GM21526 (cell line): ENCODE measurements around the gene CPHXL.

Experiments
- ATAC-seq: cut with Tn5 transposase; IDR thresholded peaks from one replicate; pipeline ENCODE4 v1.9.1; 2021; ENCODE audit warnings: moderate library complexity; ENCODE audit not compliant: unreplicated experiment, low FRiP score

The CPHXL gene

DNA sequence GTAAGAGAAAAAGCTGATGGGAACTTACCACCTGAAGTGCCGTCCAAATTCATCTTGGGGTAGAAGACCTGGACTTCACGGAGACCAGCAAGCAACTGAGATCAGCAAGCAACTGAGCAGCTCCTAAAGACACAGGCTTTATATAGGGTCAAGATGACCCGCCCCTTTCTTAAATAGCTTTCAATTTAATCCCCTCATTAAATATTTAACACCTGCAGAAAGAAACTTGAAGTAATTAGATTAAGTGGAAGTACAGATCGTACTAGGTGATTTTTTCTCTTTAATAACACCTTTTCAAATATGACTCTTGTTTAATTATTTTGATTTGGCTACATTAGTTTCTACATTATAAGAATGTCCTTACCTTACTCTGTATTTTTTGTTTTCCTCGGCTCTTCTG is at the start of gene CPHXL:
TSS of gene CPHXL (minus strand) at position 101 of the 400 bp plus-strand sequence. CDS start at position 53, 48 bp downstream.
- ATAC-seq: no peak

DNA sequence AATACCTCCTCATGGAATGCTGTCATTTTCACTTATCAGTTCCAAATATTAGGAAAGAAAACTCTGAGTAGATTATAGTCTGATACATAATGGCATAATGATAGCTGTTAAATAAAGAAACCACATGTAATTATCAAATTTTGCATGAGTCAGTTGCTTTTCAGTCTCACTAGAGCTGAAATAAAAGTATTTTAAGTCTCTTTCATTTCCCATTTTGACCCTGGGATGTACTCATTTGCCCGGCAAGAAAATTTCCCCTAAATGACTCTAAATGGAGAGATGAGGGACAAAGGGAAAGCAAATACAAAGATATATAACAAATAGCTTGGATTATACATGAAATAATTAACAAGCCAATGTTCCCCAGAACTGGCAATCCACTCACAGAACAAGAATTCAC is 47.9 kb upstream of the CPHXL start:
- no peak for ATAC-seq

DNA sequence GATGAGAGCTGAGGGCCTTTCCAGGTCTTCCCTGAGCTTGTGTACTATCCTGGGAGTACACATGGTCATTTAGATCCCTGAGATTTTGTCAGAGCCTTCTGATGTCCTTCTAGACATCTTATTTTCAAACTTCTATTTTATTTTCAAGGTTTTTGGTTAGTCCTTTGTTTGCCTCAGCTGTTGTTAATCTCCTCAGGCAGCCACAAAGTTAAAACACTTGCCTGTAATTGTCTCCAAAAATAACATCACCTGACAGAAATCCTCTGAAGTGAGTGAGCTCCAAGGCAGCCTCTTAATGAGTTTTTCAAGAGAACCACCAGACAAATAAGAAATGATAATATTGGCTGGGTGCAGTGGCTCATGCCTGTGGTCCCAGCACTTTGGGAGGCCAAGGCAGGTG is 43.8 kb upstream of the CPHXL start:
- no peak for ATAC-seq

DNA sequence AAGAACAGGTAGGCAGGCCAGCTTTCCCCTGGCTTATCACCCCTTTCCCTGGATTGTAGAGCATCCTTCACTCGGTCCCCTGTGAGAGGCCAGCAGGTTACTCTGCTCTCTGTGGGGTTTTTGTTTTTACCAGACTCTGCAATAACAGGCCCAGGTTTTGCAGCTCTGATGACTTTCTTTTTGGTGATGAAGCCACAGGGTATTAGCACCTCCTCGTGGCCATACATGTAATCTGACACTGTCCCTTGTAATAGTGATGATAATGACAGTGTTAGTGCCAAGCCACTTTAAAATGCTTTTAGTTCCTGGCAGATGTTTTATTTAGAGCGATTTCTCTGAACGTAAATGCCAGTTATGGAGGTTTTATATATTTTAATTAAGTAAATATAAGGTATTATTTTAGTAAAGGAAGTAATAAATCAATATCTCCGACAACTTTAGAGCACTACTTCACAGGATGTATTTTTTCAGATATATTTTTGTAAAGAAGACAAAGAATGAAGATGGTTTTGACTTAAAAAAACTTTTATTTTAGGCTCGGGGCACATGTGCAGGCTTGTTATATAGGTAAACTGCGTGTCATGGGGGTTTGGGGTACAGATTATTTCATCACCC is 38.0 kb upstream of the CPHXL start:
- ATAC-seq: peak; percentile 92

DNA sequence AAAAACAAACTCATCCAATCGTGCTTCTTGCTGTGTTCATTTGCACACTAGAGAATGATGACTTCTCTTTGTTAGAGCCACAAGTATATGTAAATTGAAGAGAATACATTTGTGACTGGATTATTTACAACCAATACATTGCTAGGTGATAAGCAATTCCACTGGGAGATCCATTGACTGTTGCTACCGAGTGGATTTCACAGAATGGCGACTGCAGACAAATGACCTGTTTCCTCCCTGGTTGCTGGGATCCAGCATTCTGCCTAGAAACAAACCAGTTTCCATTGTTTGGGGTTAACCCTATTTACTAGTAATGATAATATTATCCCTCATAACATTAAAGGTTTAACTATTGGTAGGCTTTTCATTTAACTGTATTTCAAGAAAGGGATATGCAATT is 36.9 kb upstream of the CPHXL start:
- no peak for ATAC-seq

DNA sequence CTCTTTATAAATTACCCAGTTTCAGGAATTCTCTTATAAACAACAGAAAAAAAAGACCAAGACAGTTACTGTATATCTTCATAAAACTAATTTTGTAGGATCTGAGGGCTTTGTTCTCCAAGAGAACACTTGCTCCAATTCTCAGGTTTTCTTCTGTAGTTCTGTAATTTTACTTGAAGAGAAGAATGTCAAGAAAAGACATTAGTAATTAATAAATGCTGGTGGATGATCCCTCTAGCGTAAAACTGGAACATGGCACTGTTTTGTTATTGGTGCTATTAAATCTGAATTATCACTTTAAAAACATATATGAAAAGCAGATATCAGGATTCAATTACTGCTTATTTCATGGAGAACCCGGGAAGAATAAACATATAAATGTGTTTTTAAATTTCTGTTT is 36.5 kb upstream of the CPHXL start:
- no peak for ATAC-seq

DNA sequence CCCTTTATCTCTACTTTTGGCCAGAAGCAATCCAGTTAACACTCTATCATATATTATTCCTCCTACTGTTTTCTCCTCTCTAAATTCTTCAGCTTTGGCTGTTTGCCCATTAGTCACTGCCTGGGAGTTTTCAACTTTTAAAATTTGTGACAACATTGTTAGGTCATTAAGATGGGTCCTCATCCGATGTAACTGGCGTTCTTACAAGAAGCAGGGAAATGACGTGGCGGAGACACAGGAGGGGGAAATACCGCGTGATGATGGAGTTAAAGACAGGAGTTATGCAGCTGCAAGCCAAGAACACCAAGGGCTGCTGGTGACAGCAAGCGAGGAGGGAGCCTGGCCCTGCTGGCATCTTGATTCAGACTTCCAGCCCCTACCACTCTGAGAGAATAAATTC is 34.8 kb upstream of the CPHXL start:
- peak; percentile 27 for ATAC-seq

DNA sequence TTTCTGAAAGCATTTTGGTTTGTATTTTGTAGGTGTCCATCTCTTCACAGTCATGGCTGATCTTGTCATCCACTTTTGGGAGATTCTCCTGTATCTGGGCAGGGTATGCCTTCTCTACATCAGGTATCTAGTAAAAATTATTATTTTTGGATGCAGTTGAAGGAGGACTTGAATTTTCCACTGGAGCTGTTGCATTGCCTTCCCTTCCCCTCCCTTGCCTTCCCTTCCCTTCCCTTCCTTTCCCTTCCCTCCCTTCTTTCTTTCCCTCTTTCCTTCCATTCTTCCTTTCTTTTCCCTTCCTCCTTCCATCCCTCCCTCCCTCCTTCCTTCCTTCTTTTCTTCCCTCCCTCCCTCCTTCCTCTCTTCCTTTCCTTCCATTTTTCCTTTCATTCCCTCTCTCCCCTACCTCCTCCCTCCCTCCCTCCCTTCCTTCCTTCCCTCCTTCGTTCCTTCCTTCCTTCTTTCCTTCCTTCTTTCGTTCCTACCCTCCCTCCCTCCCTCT is 33.8 kb upstream of the CPHXL start:
- no peak for ATAC-seq

DNA sequence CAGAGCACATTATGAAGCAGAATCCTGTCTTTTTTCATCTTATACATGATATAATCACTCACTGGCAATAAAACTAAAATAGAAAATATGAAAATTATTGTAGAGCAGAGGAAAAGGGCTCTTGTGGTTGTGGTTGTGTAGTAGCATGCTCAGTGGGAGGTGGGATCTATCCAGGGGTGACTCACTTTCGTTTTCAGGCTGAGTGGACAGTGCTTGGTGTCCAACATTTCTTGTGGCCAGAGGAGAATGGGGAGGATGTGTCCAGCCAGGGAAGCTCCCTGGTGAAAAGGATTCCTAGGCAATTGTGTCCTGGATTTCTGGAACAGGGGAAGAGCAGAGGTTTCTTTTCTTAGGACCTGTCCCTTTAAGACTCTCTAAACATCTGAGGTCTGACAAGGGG is 31.9 kb upstream of the CPHXL start:
- ATAC-seq: no peak

DNA sequence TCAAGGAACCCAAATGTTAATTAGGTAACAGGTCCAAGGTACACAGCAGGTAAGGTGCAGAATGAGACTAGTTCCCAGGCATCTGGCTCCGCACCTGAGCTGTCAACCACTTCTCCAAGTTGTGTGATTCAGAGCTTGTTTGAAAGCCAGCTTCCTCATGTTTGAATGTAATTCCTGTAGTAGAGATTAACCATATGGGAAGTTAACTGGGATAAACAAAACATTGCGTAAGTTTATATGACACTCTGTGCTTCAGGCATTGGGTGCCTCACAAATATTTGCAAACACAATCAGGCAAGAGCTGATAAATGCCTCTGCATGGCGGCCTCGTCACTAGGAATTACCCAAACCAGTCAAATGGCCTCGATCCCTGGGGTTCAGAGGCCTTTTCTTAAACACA is 27.9 kb upstream of the CPHXL start:
- ATAC-seq: no peak

DNA sequence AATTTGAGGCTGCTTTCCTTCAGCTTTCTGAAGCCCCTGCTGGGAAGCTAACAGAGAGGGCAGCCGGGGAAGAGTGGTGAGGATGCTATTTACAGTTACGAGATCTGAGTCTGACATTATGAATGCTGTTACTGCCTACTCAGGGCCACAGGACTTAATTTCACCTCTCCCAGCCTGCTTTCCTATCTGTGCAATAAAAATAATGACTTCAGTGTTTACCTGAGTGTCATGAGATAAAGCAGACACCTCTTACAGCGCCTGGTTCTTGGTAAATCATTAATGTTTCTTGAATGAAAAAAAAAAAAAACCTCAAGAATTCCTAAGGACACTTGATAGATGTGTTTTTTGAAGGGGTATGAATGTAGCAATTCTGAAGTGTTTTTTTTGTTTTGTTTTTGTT is 24.2 kb upstream of the CPHXL start:
- ATAC-seq: no peak

DNA sequence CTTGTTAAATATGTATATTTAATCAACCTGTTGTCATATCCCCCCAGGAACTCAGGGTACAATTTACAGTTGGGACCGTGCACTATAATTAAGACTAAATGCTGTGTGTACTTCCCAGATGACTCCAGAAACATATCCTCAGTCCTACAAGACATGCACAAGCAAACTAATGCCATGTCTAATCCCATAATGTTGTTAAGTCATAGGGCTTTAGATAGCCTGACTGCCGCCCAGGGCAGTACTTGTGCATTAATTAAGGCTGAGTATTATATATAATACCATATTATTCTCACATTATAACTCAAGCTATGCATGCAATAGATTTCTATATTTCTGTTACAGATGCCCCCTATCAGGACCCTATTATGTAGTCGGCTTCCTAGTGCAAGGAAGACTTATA is 20.1 kb upstream of the CPHXL start:
- no peak for ATAC-seq

DNA sequence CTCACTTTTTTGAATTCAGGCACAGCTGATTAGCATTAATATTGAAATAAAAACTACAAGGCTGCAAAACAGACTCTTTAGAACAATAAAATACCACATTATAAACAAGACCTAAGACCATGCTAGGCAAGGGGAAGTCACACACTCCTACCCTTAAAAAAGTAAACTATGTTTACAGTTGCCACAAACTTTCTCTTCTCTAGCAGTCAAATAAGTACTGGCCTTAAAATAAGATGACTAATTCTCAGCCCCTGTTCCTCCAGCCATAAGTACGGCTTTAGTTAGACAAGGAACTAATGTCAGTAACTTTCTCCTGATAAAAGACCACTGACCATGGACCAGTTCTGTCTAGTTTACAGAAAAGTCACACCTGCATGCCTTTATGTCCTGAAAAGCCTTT is 19.5 kb upstream of the CPHXL start:
- ATAC-seq: peak; percentile 74

DNA sequence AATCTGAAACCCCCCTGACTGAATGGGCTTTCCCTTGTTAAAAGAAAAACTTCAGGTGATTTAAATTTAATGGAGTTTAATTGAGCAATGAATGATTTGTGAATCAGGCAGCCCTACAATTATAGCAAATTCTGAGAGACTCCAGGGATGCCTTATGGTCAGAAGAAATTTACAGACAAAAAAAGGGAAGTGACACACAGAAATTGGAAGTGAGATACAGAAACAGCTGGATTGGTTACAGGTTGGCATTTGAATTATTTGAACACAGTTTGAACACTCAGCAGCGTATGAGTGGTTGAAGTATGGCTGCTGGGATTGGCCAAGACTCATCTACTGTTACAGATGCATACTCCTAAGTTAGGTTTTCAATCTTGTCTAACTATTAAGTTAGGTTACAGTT is 19.0 kb upstream of the CPHXL start:
- ATAC-seq: peak; percentile 41

DNA sequence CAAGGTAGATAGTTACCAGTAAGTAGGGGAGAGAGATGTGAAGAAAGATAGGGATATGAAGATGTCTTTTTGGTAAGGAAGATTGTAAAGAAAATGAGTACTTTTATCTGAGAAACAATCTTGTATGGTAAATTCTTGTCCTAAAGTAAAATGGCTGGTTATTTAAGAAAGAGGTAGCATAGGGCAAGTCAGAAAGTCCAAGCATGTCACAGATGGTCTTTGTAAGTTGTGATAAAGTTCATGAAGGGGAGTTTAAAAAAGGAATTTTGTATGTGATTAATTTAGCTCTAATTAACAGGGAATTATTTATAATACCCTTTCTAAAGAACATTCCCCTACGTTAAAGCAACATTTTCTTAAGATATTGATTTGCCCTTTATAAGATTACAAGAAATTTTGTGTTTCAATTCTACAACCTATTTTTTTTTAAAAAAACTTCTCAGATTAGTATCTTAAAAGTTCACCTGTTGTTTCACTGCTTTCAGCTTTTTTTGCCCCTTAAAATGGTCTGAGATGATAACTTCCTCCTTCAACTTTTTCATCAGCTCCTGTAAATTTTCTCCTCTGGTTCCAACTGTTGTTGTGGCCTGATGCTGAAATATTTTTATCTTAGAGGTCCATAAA is 16.2 kb upstream of the CPHXL start:
- no peak for ATAC-seq

DNA sequence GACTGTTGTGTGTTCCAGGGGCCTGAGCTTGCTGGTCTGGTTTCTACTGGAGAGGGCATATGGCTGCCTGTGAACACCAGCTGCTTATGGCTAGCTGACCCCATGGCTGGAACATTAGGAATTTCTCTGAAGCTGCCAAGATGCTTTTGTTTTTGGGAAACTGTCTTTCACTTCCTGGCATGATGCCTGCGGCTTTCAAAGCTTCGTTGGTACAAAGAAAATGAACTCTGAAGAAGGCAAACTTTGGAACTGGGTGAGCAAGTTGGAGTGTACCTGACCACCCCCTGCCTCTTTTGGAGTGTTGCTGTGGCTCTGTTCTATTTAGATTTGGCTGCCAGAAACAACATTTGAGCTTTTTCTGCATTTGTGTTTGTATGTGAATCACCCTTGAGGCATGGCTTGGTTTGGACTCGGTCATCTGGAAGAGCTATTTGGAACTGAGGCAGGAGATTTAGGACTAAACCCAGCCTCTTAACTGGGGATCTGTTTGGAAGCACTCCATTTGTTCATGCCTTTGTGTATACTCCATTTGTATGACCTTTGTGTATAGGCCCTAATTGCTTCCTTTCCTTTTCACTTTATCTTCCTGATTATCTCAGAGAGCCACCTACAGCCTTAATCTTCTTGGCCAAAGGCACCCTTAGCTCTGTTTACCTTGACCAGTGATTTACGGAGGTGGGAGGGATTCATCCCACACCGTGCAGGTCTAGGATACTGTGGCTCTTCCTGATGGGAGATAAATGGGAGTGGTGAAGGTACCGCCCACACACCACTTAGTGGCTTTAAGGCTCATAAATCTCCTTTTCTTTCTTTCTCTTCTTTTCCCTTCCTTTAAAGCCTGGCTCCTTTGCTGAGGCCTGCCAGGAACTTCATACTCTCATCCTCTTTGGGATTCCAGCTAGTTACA is 7.3 kb upstream of the CPHXL start:
- no peak for ATAC-seq

DNA sequence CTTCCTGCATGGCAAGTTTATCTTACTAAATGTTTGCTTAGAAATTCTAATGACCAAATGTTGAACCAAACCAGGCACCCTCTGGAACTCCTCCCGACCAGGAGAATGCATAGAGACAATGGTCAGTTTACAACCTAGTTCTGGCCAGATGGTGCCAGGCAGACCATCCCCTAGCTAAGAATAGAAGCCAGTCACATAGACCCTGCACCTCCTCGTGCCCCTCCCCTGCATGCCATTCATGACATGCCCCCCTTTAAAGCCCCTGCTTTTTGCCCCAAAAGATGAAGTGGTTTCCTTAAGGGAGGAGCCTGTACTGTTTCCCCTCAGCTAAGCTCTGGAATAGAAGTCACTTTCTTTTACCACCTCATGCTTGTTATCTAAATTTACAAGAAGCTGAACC is 6.6 kb upstream of the CPHXL start:
- no peak for ATAC-seq

DNA sequence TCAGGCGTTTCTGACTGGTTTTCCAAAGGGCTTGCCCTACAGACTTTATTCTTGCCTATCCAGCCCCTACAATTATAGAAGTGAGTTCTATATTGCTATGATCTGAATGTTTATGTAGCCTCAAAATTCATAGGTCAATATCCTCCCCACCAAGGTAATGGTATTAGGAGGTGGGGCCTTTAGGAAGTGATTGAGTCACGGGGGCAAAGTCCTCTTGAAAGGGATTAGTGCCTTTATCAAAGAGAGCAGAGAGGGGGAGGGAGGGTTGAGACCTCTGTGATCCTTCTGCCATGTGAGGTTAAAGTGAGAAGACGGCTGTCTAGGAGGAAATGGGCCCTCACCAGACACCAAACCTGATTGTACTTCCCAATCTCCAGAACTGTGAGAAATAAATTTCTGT is 931 bp upstream of the CPHXL start:
- ATAC-seq: no peak

DNA sequence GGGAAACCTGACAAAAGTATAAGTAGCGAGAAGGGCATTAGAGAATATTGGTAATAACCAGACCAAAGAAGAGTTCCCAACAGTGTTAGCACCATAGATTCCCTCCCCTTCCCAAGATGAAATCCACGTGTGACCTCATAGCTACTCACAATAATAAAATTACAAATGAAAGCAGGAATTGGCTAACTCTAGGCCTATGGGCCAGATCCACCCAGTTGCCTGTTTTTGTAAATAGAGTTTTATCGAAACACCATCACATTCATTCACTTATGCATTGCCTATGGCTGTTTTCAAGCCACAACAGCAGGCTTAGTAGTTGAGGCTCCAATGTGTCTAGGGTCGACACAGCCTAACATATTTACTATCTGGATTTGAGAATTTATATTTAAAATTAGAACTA is 7.8 kb downstream of the CPHXL start:
- ATAC-seq: no peak

DNA sequence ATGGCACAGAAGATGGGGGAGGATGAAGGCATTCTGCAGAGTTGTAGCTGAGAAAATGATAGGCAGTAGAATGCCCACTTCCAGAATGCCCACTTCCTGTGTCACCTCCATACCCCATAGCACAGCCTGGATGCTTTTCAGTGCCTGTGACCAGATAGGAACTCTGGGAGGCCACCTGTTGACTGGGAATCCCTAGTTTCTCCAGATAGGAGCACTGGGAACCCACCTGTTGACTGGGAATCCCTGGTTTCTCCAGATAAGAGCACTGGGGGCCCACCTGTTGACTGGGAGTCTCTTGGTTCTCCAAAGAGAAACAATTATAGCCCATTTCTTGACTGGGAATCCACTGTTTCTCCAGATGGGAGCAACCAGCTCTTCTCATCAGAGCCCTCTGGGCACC is 11.6 kb downstream of the CPHXL start:
- ATAC-seq: no peak

DNA sequence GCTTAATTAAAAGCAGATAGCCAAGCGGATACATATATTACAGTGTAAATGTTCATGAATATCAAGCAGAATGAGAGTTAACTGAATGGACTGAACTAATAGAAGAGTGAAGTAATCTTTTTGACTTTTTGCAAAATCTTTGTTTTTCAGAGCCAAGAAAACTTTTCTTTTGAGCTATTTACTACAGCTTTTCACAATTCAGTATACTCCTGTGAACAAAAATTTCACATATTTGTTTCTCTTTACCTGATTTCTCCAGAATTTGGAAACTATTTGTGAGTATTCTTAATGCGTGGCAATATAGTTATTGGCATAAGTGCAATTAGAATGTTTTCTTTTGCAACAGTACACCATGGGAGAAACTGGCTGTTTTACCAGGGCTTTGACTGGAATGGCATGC is 15.9 kb downstream of the CPHXL start:
- ATAC-seq: no peak

DNA sequence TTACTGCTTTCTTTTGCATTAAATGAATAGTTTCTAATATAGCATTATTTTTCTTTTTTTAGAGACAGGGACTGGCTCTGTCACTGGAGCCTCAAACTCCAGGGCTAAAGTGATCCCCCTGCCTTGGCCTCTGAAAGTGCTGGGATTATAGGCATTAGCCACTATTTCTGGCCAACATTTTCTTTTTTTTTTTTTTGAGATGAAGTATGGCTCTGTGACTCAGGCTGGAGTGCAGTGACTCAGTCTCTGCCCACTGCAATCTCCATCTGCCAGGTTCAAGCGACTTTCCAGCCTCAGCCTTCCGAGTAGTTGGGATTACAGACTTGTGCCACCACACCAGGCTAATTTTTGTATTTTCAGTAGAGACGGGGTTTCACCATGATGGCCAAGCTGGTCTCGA is 23.0 kb downstream of the CPHXL start:
- no peak for ATAC-seq
